Occipital lobe (tissue), 2 donors: Measurements from ENCODE around the gene HOXD11. TPM values are rescaled to one million over a fixed set of nuclear protein-coding genes. Genes with fewer than 3 reads are reported as not detected.

Experiments
- DNase-seq: peaks from one replicate; lab custom pipeline; 2025; lab: John Stamatoyannopoulos, UW
- total RNA-seq: library from RNA; depleted of rRNA; stranded (reverse); fragments of >200 nt; gene quantifications from one replicate; pipeline ENCODE4 v1.2.3, GENCODE V29; 2014

Gene HOXD11
- total RNA-seq, 1 donor from 2014 or later: not detected

GRCh38 chr2:176093145-176093897 lies 13.8 kb upstream of the HOXD11 start:
- DNase-seq: no peak

- DNase-seq: no peak
These were observed 13.2 kb upstream of the HOXD11 start for GRCh38 chr2:176093898-176094249.

- no peak for DNase-seq
These were observed 12.7 kb upstream of the HOXD11 start for GRCh38 chr2:176094349-176094748.

GRCh38 chr2:176095421-176095820 lies 11.7 kb upstream of the HOXD11 start:
- no peak for DNase-seq

GRCh38 chr2:176096243-176096985 lies 10.7 kb upstream of the HOXD11 start:
- no peak for DNase-seq

GRCh38 chr2:176096986-176097819 lies 9.9 kb upstream of the HOXD11 start:
- DNase-seq: peak; percentile 6

GRCh38 chr2:176097820-176098365 lies 9.2 kb upstream of the HOXD11 start:
- DNase-seq: no peak

GRCh38 chr2:176098366-176099158 lies 8.5 kb upstream of the HOXD11 start:
- DNase-seq: no peak

GRCh38 chr2:176099159-176099727 lies 7.8 kb upstream of the HOXD11 start:
- no peak for DNase-seq

- no peak for DNase-seq
These were observed 7.1 kb upstream of the HOXD11 start, which contains the start of gene HOXD12 for GRCh38 chr2:176099728-176100546. Gene HOXD12 (plus strand): TSS chr2:176099795. CDS start chr2:176099802, 7 bp downstream.

GRCh38 chr2:176100547-176101140 lies 6.4 kb upstream of the HOXD11 start:
- no peak for DNase-seq

- DNase-seq: no peak
These were observed 5.8 kb upstream of the HOXD11 start for GRCh38 chr2:176101216-176101830.

GRCh38 chr2:176101842-176102241 lies 5.2 kb upstream of the HOXD11 start:
- no peak for DNase-seq

GRCh38 chr2:176102309-176102866 lies 4.7 kb upstream of the HOXD11 start:
- DNase-seq: no peak

GRCh38 chr2:176103194-176103593 lies 3.9 kb upstream of the HOXD11 start:
- DNase-seq: no peak

GRCh38 chr2:176103742-176104315 lies 3.3 kb upstream of the HOXD11 start:
- DNase-seq: no peak

GRCh38 chr2:176104316-176105077 lies 2.6 kb upstream of the HOXD11 start:
- DNase-seq: no peak
